ENCODE results near the gene MTCL1.

DNA sequence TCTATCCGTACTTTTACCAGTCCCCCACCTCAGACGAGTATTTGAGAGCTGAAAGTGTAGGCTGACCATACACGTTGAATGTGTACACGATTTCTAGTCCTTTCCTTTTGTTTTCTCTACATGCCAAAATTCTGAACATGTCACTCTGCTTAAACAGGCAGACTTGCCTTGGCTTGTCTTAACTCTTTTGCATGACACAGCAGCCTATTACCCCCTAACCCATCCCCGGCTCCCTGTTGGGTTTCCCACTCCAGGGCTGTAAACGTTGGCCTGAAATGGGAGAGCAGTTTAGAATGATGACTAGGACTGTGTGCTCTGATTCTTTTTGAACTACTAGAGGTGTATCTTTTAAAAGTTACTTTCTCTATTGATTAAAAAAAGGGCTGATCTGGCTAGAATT lies 19.1 kb downstream of the MTCL1 start:
- TF ChIP-seq CTCF (conservative IDR thresholded peaks at IDR 0.05; ENCODE audit: low read depth, low read length) (no peak), EZH2 (IDR thresholded peaks at IDR 0.05; ENCODE audit: borderline replicate concordance, low read depth, low read length, poor library complexity, severe bottlenecking) (no peak)

All from A673 (cell line).